Endothelial cell of umbilical vein (primary cell): ENCODE measurements around the gene M1AP. TPM values are rescaled to one million over a fixed set of nuclear protein-coding genes. Genes with fewer than 3 reads are reported as not detected.

Experiments
- BruUV-seq: library from RNA; stranded (reverse); fragments of 400-500 nt; replicated peaks from 2 replicates; lab custom pipeline; 2021; lab: Mats Ljungman, UMichigan
- CTCF ChIA-PET: fragments of 300-600, 350-600 bp; sonication (Branson Sonifier 250); formaldehyde crosslinking; loops from one replicate; lab custom pipeline; 2021; ENCODE audit warnings: antibody characterized with exemption, inconsistent platforms; lab: Charles Lee
- POLR2A ChIA-PET: fragments of 300-600, 350-600 bp; sonication (Branson Sonifier 250); formaldehyde crosslinking; loops from one replicate; lab custom pipeline; 2021; ENCODE audit warnings: antibody characterized with exemption, inconsistent platforms; lab: Charles Lee
- DNase-seq: peaks from one replicate; pipeline ENCODE4 v3.0.0-alpha.2; 2011; ENCODE audit warnings: low read depth, low spot score
- FAIRE-seq: peaks from 2 replicates; lab custom pipeline; 2011; peaks lifted over from hg19 to GRCh38; lab: Jason Lieb, UNC
- H2AFZ ChIP-seq: 2 replicates; pipeline ENCODE4 v1.6.0; 2012; ENCODE audit warnings: low read depth, low read length, control low read depth, inconsistent platforms
- H3K27ac ChIP-seq: 2 replicates; pipeline ENCODE4 v1.5.1; 2011; ENCODE audit warnings: low read depth, mild to moderate bottlenecking, control low read depth, low read length, moderate library complexity; ENCODE audit not compliant: insufficient read depth
- H3K27me3 ChIP-seq, 2 experiments: 2 replicates each; pipeline versions ENCODE4 v1.6.0 to v1.6.1; 2011; ENCODE audit warnings: low read length in 2 of 2, mixed read lengths in 1 of 2; ENCODE audit not compliant: control insufficient read depth in 2 of 2, insufficient read depth in 2 of 2
- H3K36me3 ChIP-seq, 2 experiments: 2 replicates in 1 of 2; 3 replicates in 1 of 2; pipeline ENCODE4 v1.5.1; 2011; ENCODE audit warnings: low read length in 2 of 2, mild to moderate bottlenecking in 1 of 2, moderate library complexity in 1 of 2; ENCODE audit not compliant: control insufficient read depth in 2 of 2, insufficient read depth in 2 of 2; ENCODE audit errors: extremely low read depth in 1 of 2
- H3K4me1 ChIP-seq: 3 replicates; pipeline ENCODE4 v1.5.1; 2011; ENCODE audit warnings: mild to moderate bottlenecking, low read length; ENCODE audit not compliant: control insufficient read depth, insufficient read depth; ENCODE audit errors: extremely low read depth
- H3K4me2 ChIP-seq: 2 replicates; pipeline ENCODE4 v1.6.1; 2011; ENCODE audit warnings: low read length, control low read depth, mixed read lengths; ENCODE audit not compliant: insufficient read depth
- H3K4me3 ChIP-seq, 3 experiments: fragments of 200-600 bp in 1 of 3; sonication (generic), shearing (Covaris generic) in 1 of 3; replicated peaks in 1 of 3; 2 replicates each; pipeline ENCODE4 v1.5.1; 2011 to 2016; ENCODE audit warnings: control low read depth in 3 of 3, low read length in 3 of 3, mild to moderate bottlenecking in 2 of 3, inconsistent platforms in 1 of 3, low read depth in 1 of 3, moderate library complexity in 1 of 3; ENCODE audit not compliant: insufficient read depth in 1 of 3
- H3K79me2 ChIP-seq: 2 replicates; pipeline ENCODE4 v1.6.0; 2012; ENCODE audit warnings: low read length, inconsistent platforms; ENCODE audit not compliant: control insufficient read depth, insufficient read depth
- H3K9ac ChIP-seq: replicated peaks from 2 replicates; pipeline ENCODE3; 2011; ENCODE audit warnings: low read length, control low read depth; ENCODE audit not compliant: insufficient read depth; ENCODE audit errors: extremely low read depth
- H3K9me1 ChIP-seq: replicated peaks from 3 replicates; pipeline ENCODE4 v1.6.0; 2011; ENCODE audit warnings: mild to moderate bottlenecking, low read length; ENCODE audit not compliant: control insufficient read depth, insufficient read depth; ENCODE audit errors: extremely low read depth
- H3K9me3 ChIP-seq: replicated peaks from 2 replicates; pipeline ENCODE4 v1.5.1; 2012; ENCODE audit warnings: low read length, inconsistent platforms; ENCODE audit not compliant: control insufficient read depth, insufficient read depth
- H4K20me1 ChIP-seq: replicated peaks from 2 replicates; pipeline ENCODE3; 2011; ENCODE audit warnings: mild to moderate bottlenecking, low read length; ENCODE audit not compliant: control insufficient read depth, insufficient read depth; ENCODE audit errors: extremely low read depth
- EZH2 ChIP-seq: IDR thresholded peaks from 2 replicates; pipeline ENCODE4 v1.6.1; 2012; ENCODE audit warnings: borderline replicate concordance, low read depth, mild to moderate bottlenecking, moderate library complexity, low read length, inconsistent platforms; ENCODE audit not compliant: severe bottlenecking
- FOS ChIP-seq: IDR thresholded peaks from 2 replicates; pipeline ENCODE4 v1.6.1; 2011; ENCODE audit warnings: mild to moderate bottlenecking, low read length, moderate library complexity, borderline replicate concordance; ENCODE audit not compliant: insufficient read depth
- GATA2 ChIP-seq: IDR thresholded peaks from 2 replicates; pipeline ENCODE4 v1.7.0; 2011; ENCODE audit warnings: low read depth, mild to moderate bottlenecking, moderate library complexity, mixed read lengths, low read length; ENCODE audit not compliant: insufficient read length, insufficient read depth
- JUN ChIP-seq: IDR thresholded peaks from 2 replicates; pipeline ENCODE4 v1.6.1; 2011; ENCODE audit warnings: borderline replicate concordance, low read depth; ENCODE audit not compliant: insufficient read length, insufficient read depth
- MAX ChIP-seq: IDR thresholded peaks from 2 replicates; pipeline ENCODE4 v1.6.1; 2011; ENCODE audit not compliant: insufficient read depth, insufficient read length
- MYC ChIP-seq: IDR thresholded peaks from one replicate; pipeline ENCODE4 v1.6.1; 2011; ENCODE audit warnings: mild to moderate bottlenecking, low read depth, low read length
- POLR2A ChIP-seq: IDR thresholded peaks from 2 replicates; pipeline ENCODE4 v1.6.1; 2012; ENCODE audit warnings: low read depth, mild to moderate bottlenecking, control low read depth, low read length
- POLR2AphosphoS5 ChIP-seq: IDR thresholded peaks from 2 replicates; pipeline ENCODE4 v1.6.1; 2012; ENCODE audit warnings: low read depth, mild to moderate bottlenecking, control low read depth, low read length, moderate library complexity; ENCODE audit not compliant: insufficient read depth
- dilution Hi-C: fragments of 300-500 bp; cut with MboI; formaldehyde crosslinking; loops from one replicate; pipeline ENCODE4 v1.15.0; 2019; ENCODE audit warnings: low sequenced_read_pairs; ENCODE audit not compliant: extremely low pct_ligation_motif_present
- intact Hi-C: fragments of 100-400 bp; cut with micrococcal nuclease; formaldehyde crosslinking; loops from one replicate; pipeline ENCODE4 v1.10.0; 2022
- polyA plus RNA-seq, 4 experiments: library from polyadenylated mRNA; depleted of rRNA in 3 of 4; stranded (reverse) in 3 of 4; unstranded in 1 of 4; fragments of >200 nt; gene quantifications; 2 replicates each; pipeline versions ENCODE4 v1.2.1 to v1.2.3, GENCODE V29; 2011 to 2012; ENCODE audit warnings: missing spikeins in 1 of 4
- total RNA-seq: library from RNA; stranded (reverse); gene quantifications from 2 replicates; pipeline ENCODE4 v1.2.3, GENCODE V29; 2021
- TF ChIP-seq, protein P1 (sequence below), 2 donors: IDR thresholded peaks; 1 replicate in 1 of 2; 2 replicates in 1 of 2; pipeline ENCODE4 v1.5.1; 2011; ENCODE audit warnings: low read length in 2 of 2, mild to moderate bottlenecking in 2 of 2, moderate library complexity in 2 of 2, control low read depth in 1 of 2, inconsistent platforms in 1 of 2, low read depth in 1 of 2; ENCODE audit not compliant: insufficient read depth in 1 of 2; ENCODE audit errors: extremely low read depth in 1 of 2

The M1AP gene
- total and polyA plus RNA-seq, 2 donors (not counting 3 experiments of a cell fraction or from before 2014, with no cell fraction given) = 0.04 TPM; not detected in 1

DNA sequence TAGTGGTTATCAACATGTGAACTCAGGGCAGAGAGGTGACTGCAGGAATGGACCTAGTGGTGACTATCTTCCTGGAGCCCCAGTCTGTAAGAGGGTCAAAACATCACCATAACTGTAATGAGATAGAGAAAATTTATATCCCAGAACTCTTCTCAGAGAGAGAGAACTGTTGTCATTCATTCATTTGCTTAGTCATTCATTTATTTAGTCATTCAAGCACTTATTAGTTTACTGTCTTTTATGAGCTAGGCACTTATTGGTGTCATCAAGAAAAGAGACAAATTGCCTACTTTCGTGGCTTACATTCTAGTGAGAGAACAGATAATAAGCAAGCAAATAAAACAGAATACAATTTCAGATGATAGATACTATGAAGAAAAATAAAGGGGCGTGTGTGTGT is 59.5 kb downstream of the M1AP start:
- H2AFZ ChIP-seq = no peak overlapping the region
- intact Hi-C loops (loop anchor here (5.0 kb wide), 1 partner anchor 251 kb away; no protein-coding TSS in a partner anchor), dilution Hi-C loops (no loop called here)
- H3K9me3 ChIP-seq = no peaks in the 10 kb centered on the region
- H3K4me1 ChIP-seq = no peaks in the 10 kb centered on the region
- DNase-seq (no peak), FAIRE-seq (no peak)
- no peak overlapping the region for H3K4me3 ChIP-seq
- ChIA-PET POLR2A (no interaction called here), CTCF (interaction anchor here (0.7 to 5.3 kb wide), 21 partner anchors 10 to 339 kb away, joined by 3 to 72 read pairs (median 5); partner anchors contain the start of genes CCDC142, MOGS, PCGF1 and TTC31)
- H3K9me1 ChIP-seq = no peaks in the 10 kb centered on the region
- H3K79me2 ChIP-seq = no peaks in the 10 kb centered on the region
- H3K27ac ChIP-seq = no peak overlapping the region
- no TSS peak for BruUV-seq
- TF ChIP-seq POLR2AphosphoS5 (no peak), MAX (no peak), POLR2A (no peak), JUN (no peak), FOS (no peak), MYC (no peak), EZH2 (no peak), GATA2 (no peak)
- TF ChIP-seq, protein P1, sequence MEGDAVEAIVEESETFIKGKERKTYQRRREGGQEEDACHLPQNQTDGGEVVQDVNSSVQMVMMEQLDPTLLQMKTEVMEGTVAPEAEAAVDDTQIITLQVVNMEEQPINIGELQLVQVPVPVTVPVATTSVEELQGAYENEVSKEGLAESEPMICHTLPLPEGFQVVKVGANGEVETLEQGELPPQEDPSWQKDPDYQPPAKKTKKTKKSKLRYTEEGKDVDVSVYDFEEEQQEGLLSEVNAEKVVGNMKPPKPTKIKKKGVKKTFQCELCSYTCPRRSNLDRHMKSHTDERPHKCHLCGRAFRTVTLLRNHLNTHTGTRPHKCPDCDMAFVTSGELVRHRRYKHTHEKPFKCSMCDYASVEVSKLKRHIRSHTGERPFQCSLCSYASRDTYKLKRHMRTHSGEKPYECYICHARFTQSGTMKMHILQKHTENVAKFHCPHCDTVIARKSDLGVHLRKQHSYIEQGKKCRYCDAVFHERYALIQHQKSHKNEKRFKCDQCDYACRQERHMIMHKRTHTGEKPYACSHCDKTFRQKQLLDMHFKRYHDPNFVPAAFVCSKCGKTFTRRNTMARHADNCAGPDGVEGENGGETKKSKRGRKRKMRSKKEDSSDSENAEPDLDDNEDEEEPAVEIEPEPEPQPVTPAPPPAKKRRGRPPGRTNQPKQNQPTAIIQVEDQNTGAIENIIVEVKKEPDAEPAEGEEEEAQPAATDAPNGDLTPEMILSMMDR (IDR thresholded peaks at IDR 0.05; ENCODE audit: extremely low read depth in 1 of 2, insufficient read depth in 1 of 2, low read depth in 1 of 2, low read length in 2 of 2) = no peak
- no peak overlapping the region for H3K4me2 ChIP-seq
- H4K20me1 ChIP-seq = no peaks in the 10 kb centered on the region
- H3K27me3 ChIP-seq = peaks cover 21 to 41% of the 10 kb centered on the region in 2 experiments
- no peak overlapping the region for H3K9ac ChIP-seq
- H3K36me3 ChIP-seq = no peaks in the 10 kb centered on the region
